GM18868 (cell line): Measurements from ENCODE around the gene YIPF5.

ENCODE experiments used
- ATAC-seq: cut with Tn5 transposase; IDR thresholded peaks from one replicate; pipeline ENCODE4 v1.9.1; 2021; ENCODE audit warnings: mild to moderate bottlenecking, moderate library complexity; ENCODE audit not compliant: unreplicated experiment

The YIPF5 gene

DNA sequence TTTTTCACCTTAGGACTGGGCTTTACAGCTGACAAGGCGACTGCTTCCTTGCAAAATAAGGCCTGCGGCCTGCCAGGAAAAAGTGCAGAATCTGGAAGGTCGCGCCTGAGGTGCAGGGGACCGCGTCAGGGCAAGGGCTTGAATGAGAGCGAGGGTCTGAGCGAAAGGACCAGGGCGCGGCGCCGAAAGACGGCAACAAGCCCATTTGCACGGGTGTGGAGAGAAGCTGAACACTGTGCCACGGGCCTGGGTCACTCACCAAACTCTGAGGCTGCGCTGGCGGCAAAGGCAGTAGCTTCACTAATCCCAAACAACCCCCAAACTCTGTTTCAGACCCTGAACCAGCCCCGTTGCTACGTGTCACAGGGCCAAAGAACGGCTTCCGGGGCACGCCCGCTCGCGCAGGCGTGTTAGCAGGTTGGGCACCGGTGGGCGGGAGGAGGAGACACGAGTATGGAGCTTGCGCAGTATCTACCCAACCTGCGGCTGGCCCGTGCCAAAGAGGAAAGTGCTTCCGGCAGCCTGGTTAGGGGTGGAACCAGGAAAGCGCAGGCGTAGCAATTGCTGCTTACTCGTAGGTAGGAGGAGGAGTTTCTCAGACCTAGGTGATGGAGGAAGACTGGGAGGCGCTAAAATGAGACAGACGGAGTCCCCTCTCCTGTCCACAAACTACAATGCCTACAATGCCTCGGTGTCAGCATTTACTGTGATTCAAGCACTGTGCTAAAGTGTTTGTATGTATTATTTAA is at the start of gene YIPF5, which contains the start of gene KCTD16:
TSS of gene YIPF5 (minus strand) at position 384 of the 749 bp plus-strand sequence. CDS start 704 bp downstream, outside the sequence.
TSS of gene KCTD16 (plus strand) at position 598 of the 749 bp plus-strand sequence.
- ATAC-seq, result peak; percentile 99

- no peak for ATAC-seq
Measured at GRCh38 chr5:144219869-144220268, 49.4 kb upstream of the YIPF5 start.

- ATAC-seq, result no peak
Measured at GRCh38 chr5:144210655-144211054, 40.2 kb upstream of the YIPF5 start.

- ATAC-seq, result no peak
Measured at GRCh38 chr5:144209361-144209760, 38.9 kb upstream of the YIPF5 start.

DNA sequence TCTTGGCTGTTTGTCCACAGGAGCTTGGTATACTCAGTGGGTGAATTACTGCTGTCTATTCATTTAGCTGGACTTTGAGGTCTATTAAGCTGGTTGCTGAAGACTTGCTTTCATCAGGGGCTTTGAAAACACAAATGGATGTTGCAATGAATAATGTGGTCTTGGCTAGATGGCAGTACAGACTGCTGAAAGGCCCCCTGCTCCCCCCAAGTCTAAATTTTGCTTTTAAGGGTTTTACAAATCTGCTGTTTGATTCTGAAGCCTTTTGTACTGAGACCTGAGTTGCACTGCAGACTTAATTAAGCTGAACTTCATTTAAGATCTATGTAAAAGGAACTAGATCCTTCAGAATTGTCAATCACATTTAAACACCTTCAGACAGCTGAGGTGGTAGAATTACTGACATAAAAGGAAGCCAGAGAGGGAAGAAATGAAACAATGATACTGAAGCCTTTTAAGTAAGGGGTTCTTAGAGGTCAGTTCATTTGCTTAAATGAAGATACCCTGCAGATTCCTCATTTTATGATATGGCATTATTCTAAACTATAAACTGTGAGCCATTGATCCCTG is 37.5 kb upstream of the YIPF5 start:
- no peak for ATAC-seq

DNA sequence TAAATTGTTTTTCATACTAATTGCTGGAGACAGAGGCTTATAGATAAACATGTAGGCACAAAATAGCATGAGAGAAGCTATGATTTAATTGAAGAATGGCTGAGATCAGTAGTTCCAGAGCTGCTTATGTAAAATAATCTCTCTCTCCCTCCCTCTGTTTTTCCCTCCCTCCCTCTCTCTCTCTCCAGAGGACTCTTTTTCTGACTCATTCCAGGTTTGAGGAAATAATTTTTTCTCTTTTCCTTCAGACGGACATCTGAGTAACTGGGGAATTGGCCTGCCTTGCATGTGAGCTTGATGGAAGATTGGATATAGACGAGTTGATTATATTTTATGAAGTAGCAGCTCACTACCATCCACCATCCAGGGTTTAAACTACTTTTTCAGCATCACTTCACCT is 35.7 kb upstream of the YIPF5 start:
- ATAC-seq, result no peak

DNA sequence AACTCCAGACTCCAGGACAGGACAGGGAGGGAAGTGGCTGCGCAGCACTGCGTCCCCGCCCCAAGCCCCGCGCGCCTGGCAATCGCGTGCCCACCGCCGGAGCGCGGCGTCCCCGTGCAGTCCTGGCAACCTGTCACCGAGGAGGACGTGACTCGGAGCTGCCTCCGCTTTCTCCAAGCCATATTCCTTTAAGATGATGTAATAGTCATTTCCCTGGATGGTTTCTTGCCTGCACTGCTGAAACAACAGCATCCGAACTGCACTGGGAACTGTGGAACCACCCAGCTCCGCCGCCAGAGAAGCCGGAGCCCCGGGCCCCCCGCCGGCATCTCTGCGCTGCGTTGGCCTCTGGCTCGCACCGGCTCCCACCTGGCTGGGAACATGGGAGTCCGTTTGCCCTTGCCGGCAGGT is 34.7 kb upstream of the YIPF5 start:
- no peak for ATAC-seq

- ATAC-seq, result peak; percentile 90
Measured at GRCh38 chr5:144203750-144204596, 33.5 kb upstream of the YIPF5 start.

- ATAC-seq, result no peak
Measured at GRCh38 chr5:144202726-144203125, 32.3 kb upstream of the YIPF5 start.

DNA sequence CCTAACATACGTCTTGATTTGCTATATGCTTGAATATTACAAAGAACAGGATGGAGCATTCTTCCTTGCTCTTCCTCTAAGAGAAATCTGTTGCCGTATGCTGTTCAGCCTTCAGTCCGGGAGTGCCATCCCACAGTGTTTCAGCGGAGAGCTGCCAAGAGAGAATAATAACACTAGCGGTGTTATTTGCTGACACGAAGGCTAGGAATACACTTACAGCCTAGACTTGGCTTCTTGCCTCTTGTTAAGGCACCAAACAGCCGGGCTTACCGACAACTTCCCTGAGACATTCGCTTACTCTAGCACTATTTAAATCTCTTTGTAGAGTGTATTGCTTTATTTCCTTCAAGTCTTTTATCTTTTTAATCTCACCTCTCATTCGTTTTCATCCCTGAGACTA is 31.6 kb upstream of the YIPF5 start:
- no peak for ATAC-seq

GRCh38 chr5:144201588-144201987 is 31.1 kb upstream of the YIPF5 start:
- ATAC-seq, result no peak

DNA sequence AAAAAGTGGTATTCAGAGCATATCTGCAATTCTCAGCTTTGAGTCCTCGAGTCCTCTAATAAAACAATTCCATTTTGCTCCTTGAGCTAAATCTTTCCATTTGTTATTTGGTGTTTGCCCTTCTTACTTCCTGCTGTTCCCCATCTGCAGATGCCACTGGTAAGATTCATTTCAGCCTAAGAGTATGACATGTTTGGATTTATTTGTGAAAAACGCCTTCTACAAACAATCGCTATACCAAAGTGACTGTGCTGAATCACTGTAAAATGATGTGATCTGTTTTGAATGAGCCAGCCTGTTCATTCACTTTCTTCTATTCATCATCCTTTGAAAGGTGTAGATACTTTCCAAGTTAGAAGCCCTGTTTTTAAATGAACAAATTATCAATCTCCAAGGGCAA is 27.9 kb upstream of the YIPF5 start:
- no peak for ATAC-seq

- ATAC-seq, result no peak
Measured at GRCh38 chr5:144196612-144197011, 26.2 kb upstream of the YIPF5 start.

DNA sequence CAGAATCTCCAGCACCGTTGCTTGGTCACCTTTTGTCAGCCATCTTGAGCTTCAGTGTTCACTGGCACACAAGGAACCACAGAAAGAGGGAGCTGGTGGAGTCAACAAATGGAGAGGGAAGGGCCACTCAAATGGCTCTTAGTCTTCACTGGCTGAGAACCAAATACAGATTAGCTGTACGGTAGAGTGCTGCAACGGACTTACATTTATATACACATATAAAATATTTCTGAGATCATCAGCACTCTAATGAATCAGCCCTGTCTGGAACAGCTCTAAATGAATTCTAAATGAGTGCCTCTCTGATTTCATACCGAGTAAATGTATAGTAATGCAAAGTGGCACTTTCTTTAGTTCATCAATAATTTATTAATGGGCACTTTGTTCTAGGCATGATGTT is 25.0 kb upstream of the YIPF5 start:
- no peak for ATAC-seq

DNA sequence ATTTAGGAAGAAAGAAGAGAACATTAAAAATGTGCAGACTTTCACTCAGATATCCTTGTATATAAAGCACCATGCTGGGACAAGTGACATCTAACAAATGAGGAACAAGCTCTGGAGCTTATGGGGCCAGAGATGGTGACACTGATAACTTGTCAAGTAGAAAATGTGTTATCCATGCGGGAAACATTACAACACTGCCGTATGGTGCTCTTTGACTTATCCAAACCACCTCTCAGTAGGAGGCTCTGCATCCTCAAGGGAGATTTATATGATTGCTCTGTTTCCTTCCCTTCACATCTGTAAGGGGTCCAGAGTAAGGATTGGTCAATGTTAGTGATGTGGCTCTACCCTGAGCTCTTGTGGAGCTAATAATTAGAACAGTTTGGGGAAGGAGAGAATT is 23.7 kb upstream of the YIPF5 start:
- ATAC-seq, result no peak

GRCh38 chr5:144192661-144193060 is 22.2 kb upstream of the YIPF5 start:
- ATAC-seq, result no peak

DNA sequence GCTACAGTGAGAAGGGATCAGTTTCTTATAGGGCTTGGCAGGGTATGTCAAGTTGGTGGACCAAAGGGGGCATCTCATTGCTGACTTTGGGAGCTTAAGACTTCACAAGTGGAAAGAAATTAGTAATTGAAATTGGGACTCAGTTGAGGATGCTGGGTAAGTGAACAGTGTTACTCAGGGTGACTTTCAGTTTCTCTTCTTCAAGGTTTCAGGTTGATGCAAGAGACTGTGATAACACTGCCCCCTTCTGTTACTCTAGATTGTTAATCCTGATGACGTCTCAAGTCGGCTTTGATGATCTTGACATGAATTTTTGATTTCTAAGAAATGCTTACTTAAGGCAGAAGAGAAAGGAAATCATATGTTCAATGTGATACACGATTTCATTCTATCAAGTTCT is 21.5 kb upstream of the YIPF5 start:
- peak; percentile 84 for ATAC-seq

- no peak for ATAC-seq
Measured at GRCh38 chr5:144191531-144191930, 21.1 kb upstream of the YIPF5 start.

DNA sequence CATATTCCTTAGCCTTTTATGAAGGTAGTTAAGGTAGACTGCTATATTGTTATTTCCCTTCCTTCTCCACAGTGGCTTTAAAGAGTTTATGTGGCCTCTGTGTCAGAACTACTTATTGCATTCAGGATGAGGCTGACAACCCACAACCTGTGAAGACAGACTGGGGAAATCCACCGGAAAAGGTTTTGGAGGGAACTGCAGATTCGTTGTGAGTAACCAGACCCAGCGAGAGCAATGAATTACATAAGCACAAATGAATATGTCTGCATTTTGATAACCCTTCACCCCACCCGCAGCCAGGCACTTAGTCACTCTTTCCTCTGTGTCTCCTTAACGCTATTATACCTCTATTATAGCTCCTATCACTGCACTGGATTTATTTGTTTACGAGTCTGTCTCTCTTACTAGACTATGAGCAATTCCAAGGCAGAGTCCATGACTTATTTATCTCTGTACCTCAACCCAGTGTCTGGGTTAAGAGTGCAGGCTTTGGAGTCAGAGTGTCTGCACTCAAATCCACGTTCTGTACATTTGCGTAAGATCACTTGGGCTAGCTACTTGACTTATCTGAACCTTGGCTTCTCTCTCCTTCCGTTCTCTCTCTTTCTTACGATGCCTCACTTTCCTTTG is 19.5 kb upstream of the YIPF5 start:
- ATAC-seq, result peak; percentile 54

GRCh38 chr5:144187699-144188294 is 17.3 kb upstream of the YIPF5 start:
- peak; percentile 74 for ATAC-seq
